NB4 (cell line): ENCODE results near the gene CCDC187.

Experiments
- MYC ChIP-seq: IDR thresholded peaks from 2 replicates; pipeline ENCODE4 v1.6.1; 2011; ENCODE audit warnings: low read depth, low read length
- POLR2A ChIP-seq: IDR thresholded peaks from 2 replicates; pipeline ENCODE4 v1.6.1; 2011; ENCODE audit warnings: mild to moderate bottlenecking; ENCODE audit not compliant: insufficient read length; ENCODE audit errors: extremely low read depth
- TF ChIP-seq, protein P1 (sequence below): IDR thresholded peaks from one replicate; pipeline ENCODE4 v1.5.1; 2012; ENCODE audit warnings: low read depth, low read length

GRCh38 chr9:136258786-136259516 is 44.9 kb downstream of the CCDC187 start:
- TF ChIP-seq, protein P1, sequence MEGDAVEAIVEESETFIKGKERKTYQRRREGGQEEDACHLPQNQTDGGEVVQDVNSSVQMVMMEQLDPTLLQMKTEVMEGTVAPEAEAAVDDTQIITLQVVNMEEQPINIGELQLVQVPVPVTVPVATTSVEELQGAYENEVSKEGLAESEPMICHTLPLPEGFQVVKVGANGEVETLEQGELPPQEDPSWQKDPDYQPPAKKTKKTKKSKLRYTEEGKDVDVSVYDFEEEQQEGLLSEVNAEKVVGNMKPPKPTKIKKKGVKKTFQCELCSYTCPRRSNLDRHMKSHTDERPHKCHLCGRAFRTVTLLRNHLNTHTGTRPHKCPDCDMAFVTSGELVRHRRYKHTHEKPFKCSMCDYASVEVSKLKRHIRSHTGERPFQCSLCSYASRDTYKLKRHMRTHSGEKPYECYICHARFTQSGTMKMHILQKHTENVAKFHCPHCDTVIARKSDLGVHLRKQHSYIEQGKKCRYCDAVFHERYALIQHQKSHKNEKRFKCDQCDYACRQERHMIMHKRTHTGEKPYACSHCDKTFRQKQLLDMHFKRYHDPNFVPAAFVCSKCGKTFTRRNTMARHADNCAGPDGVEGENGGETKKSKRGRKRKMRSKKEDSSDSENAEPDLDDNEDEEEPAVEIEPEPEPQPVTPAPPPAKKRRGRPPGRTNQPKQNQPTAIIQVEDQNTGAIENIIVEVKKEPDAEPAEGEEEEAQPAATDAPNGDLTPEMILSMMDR = no peak
- TF ChIP-seq POLR2A = no peak
- no peak for TF ChIP-seq MYC
